ENCODE results near the gene TBC1D1. TPM values are rescaled to one million over a fixed set of nuclear protein-coding genes. Genes with fewer than 3 reads are reported as not detected.

Gene TBC1D1
- total and polyA plus RNA-seq, 2 of the 8 experiments (the other 6 are each of a cell fraction or from before 2014, with no cell fraction given): 96.9 to 162 TPM

GRCh38 chr4:37879365-37879764, 11.5 kb upstream of the TBC1D1 start:
- no peak overlapping the region for H3K27ac ChIP-seq (ENCODE audit: low read depth, low read length)
- no peak overlapping the region for H2BK5ac ChIP-seq (ENCODE audit: low read depth, low read length)
- H4K20me1 ChIP-seq (replicated peaks in 1 of 2; ENCODE audit: control insufficient read depth in 1 of 2, insufficient read depth in 2 of 2, low read length in 2 of 2): no peaks in the 10 kb centered on the region
- CTCF ChIA-PET (ENCODE audit: partially characterized antibody): interaction anchor here (1.1 kb wide), 1 partner anchor 57 kb away, joined by 5 read pairs; no protein-coding TSS in a partner anchor
- H3K9me3 ChIP-seq (ENCODE audit: insufficient read depth in 2 of 2, low read depth in 1 of 2, low read length in 1 of 2): no peaks in the 10 kb centered on the region
- H3K4me3 ChIP-seq (ENCODE audit: extremely low read depth in 1 of 4, insufficient read depth in 2 of 4, low read depth in 3 of 4, low read length in 4 of 4): no peak overlapping the region
- H3K4me1 ChIP-seq (replicated peaks in 1 of 4; ENCODE audit: control insufficient read depth in 3 of 4, insufficient read depth in 4 of 4, low read length in 3 of 4): no peaks in the 10 kb centered on the region
- H3K79me1 ChIP-seq (ENCODE audit: low read depth, low read length): no peaks in the 10 kb centered on the region
- H3K18ac ChIP-seq (ENCODE audit: extremely low read depth, low read length): no peak overlapping the region
- H2BK15ac ChIP-seq (ENCODE audit: low read length): no peak overlapping the region
- H3K4ac ChIP-seq (replicated peaks; ENCODE audit: insufficient read length, low read depth, low read length): no peak overlapping the region
- H2BK120ac ChIP-seq (replicated peaks; ENCODE audit: low read depth, low read length): no peak overlapping the region
- H3K23ac ChIP-seq (ENCODE audit: insufficient read length): no peak overlapping the region
- H2AFZ ChIP-seq (ENCODE audit: low read length): no peak overlapping the region
- no peak overlapping the region for H2BK12ac ChIP-seq (ENCODE audit: low read depth, low read length)
- H3K14ac ChIP-seq (ENCODE audit: insufficient read length): no peak overlapping the region
- H3K79me2 ChIP-seq (ENCODE audit: control insufficient read depth in 1 of 2, insufficient read depth in 2 of 2, low read length in 2 of 2): no peaks in the 10 kb centered on the region
- no peak overlapping the region for H4K8ac ChIP-seq (ENCODE audit: extremely low read depth, insufficient read depth, low read length)
- no peak overlapping the region for H3K4me2 ChIP-seq (ENCODE audit: insufficient read depth in 1 of 2, low read depth in 2 of 2, low read length in 2 of 2)
- no peaks in the 10 kb centered on the region for H3K27me3 ChIP-seq (replicated peaks in 1 of 4; ENCODE audit: control insufficient read depth in 3 of 4, extremely low read depth in 1 of 4, insufficient read depth in 3 of 4, low read length in 3 of 4)
- H2AK5ac ChIP-seq (ENCODE audit: low read depth, low read length): no peak overlapping the region
- WGBS, 2 experiments (ENCODE audit: extremely low coverage in 1 of 2, insufficient coverage in 1 of 2, insufficient read length in 1 of 2, insufficient replicate concordance in 2 of 2, low coverage in 1 of 2, low lambda C conversion rate in 2 of 2, missing lambda C conversion rate in 1 of 2): 83% methylated on average over 8 of the region's 8 CpGs; no CpG with 5 or more reads in 1 of the 2 experiments
- POLR2A ChIA-PET (ENCODE audit: partially characterized antibody): no interaction called here
- no peak overlapping the region for H3K9ac ChIP-seq (replicated peaks in 1 of 4; ENCODE audit: extremely low read depth in 1 of 4, low read depth in 3 of 4, low read length in 3 of 4)
- H3K56ac ChIP-seq (replicated peaks; ENCODE audit: insufficient read length, low read depth, low read length): no peak overlapping the region
- H4K91ac ChIP-seq (replicated peaks; ENCODE audit: insufficient read length, low read length): no peak overlapping the region
- no peak overlapping the region for H4K5ac ChIP-seq (ENCODE audit: insufficient read length, low read depth, low read length)
- no peak for DNase-seq (ENCODE audit: low read depth in 1 of 2, low spot score in 2 of 2)
- FAIRE-seq: no peak
- H3K23me2 ChIP-seq (ENCODE audit: low read depth, low read length): no peaks in the 10 kb centered on the region
- H3K36me3 ChIP-seq (ENCODE audit: control insufficient read depth in 2 of 4, insufficient read depth in 4 of 4, low read length in 3 of 4): no peaks in the 10 kb centered on the region
- H2BK20ac ChIP-seq (ENCODE audit: low read length): no peak overlapping the region
- no peak for TF ChIP-seq E2F6 (IDR thresholded peaks at IDR 0.05)
- no peak for TF ChIP-seq JUN (IDR thresholded peaks at IDR 0.05; ENCODE audit: low read depth, low read length)
- TF ChIP-seq CTCF (IDR thresholded peaks at IDR 0.05; ENCODE audit: control extremely low read depth in 1 of 3, insufficient read depth in 1 of 3, low read depth in 1 of 3, low read length in 3 of 3): no peak
- TF ChIP-seq FOSL1 (IDR thresholded peaks at IDR 0.05; ENCODE audit: insufficient read depth, low read depth, low read length): no peak
- no peak for TF ChIP-seq EZH2 (IDR thresholded peaks at IDR 0.05; ENCODE audit: low read depth, low read length, severe bottlenecking)
